A204.1 (cell line): ENCODE measurements around the gene MIEF1.
"Not testable (repeated sequence)": the region's sequence is repeated elsewhere in the genome, so short reads cannot be mapped to it uniquely, and the experiment has no call there.

Source experiments
- FAIRE-seq: peaks from 2 replicates; lab custom pipeline; 2012; peaks lifted over from hg19 to GRCh38; lab: Jason Lieb, UNC

MIEF1 gene

GRCh38 chr22:39490135-39490798 is 11.8 kb upstream of the MIEF1 start:
- no peak for FAIRE-seq

GRCh38 chr22:39490966-39491680 is 11.0 kb upstream of the MIEF1 start:
- no peak for FAIRE-seq

DNA sequence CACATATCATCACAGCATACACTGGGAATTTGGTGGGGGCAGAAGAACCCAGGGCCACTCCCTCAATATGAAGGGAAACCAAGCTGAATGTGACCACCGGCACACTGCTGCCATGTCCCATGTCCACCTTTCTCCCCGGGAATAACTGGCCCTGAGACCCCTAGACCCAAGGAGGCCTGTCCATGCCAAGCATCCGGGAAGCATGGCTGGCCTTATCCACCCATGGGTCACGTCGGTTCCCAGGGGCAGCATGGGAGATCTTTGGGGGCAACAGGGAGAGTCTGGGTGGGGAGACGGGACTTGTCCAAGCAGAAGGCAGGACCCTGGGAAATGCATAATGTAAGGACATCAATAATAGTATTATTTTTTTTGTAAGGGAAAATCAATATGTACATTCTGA is 10.4 kb upstream of the MIEF1 start:
- no peak for FAIRE-seq

DNA sequence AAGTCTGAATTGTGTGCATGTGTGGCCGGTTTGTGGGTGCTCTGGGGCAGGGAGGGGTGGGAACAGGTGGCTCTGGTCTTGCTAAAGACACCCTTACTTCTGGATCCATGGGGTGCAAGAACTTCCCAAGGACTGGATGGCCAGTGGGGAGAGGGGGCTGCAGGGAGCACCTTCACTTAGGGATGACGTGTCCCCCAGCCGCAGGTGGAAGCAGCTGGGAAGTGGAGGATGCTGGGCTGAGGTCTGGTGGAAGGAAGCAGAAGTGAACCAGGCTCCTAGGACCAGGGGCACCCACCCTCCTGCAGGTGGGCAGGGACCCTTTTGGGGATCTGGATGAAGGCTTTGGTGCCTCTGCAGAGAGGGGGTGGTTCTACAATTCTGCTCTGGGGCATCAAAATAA is 9.9 kb upstream of the MIEF1 start:
- FAIRE-seq, result no peak

- no peak for FAIRE-seq
These were observed 8.3 kb upstream of the MIEF1 start for GRCh38 chr22:39493759-39494158.

- no peak for FAIRE-seq
These were observed 7.5 kb upstream of the MIEF1 start for GRCh38 chr22:39494471-39495120.

DNA sequence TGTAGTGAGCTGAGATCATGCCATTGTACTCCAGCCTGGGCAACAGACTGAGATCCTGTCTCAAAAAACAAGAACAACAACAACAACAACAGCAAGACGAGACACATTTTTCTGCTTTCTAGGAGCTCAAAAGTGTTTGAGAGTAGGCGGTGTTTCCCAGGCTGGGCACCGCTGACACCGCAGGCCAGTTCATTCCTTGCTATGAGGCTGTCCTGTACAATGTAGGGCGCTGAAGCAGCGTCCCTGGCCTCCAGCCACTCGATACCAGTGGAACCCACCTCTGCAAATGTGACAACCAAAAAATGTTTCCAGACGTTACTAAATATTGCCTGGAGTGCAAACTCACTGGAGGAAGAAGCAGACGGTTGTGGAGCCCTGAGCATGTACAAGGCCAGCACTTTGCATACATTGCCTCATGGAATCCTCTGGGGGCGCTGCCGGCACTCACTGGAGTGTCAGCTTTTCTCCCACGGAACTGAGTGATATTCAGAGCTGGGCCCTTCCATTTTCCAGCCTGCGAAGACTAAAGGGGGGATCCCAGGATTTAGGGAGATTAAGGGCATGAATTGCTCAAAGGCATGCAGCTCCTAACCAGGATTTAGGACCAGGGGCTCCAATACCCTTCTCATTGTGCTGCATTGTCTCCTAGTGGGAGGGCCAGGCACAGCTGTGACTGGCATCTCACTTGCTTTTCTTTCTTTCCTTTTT is 5.8 kb upstream of the MIEF1 start:
- FAIRE-seq, result peak; percentile 64

- no peak for FAIRE-seq
These were observed 4.7 kb upstream of the MIEF1 start for GRCh38 chr22:39497429-39497828.

DNA sequence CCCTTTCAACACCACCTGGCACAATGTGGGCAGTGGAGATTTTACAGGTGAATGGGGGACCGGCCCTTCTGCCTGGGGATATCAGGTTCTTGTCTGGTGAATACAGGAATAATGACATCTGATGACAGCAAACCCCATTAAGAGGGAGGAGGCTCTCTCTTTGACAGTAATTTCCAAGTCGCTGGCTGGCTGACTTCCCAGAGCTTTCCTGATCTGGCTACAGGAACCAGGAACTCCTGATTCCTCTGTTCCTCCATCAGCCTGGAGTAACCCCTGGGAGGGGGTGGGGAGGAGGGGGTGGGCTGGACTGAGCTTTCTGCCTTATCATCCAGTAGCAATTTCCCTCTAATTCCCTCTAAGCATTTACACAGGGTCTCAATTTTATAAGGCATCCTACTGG is 3.7 kb upstream of the MIEF1 start:
- FAIRE-seq, result no peak

- FAIRE-seq, result no peak
These were observed 3.3 kb upstream of the MIEF1 start for GRCh38 chr22:39498802-39499201.

- no peak for FAIRE-seq
These were observed 2.0 kb upstream of the MIEF1 start for GRCh38 chr22:39500101-39500500.

GRCh38 chr22:39501644-39502108 is 414 bp upstream of the MIEF1 start:
- FAIRE-seq, result no peak

- FAIRE-seq, result no peak
These were observed 809 bp downstream of the MIEF1 start for GRCh38 chr22:39502789-39503409.

DNA sequence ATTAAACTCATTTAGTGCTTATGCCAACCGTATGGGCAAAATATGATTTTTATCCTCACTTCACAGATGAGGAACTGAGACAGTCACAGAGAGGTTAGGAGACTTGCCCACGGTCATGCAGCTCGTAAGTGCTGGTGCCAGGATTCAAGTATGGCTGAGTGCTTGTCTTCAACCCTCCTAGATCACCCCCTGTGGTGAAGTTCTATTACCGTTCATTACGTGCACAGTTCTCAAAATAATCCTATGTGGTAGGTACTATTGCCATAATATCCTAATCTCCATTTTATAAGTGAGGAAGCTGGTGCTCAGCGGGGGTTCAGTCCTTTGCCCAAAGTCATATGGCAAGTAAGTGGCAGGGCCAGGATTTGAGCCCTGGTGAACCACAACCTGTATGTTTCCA is 1.5 kb downstream of the MIEF1 start:
- no peak for FAIRE-seq

DNA sequence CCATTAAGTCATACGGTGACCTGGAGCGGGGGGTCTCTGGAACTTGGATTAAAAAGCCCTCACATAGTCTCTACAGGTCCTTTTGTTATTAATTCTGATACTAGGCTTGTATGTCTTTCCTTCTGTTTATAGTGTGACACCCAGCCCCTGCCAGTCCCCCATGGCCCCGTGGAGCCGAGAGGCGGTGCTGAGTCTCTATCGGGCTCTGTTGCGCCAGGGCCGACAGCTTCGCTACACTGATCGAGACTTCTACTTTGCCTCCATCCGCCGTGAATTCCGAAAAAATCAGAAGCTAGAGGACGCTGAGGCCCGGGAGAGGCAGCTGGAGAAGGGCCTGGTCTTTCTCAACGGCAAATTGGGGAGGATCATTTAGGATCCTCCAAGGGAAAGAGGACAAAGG is 2.0 kb downstream of the MIEF1 start:
- no peak for FAIRE-seq

- FAIRE-seq, result not testable (repeated sequence)
These were observed 4.9 kb downstream of the MIEF1 start for GRCh38 chr22:39507021-39507420.

DNA sequence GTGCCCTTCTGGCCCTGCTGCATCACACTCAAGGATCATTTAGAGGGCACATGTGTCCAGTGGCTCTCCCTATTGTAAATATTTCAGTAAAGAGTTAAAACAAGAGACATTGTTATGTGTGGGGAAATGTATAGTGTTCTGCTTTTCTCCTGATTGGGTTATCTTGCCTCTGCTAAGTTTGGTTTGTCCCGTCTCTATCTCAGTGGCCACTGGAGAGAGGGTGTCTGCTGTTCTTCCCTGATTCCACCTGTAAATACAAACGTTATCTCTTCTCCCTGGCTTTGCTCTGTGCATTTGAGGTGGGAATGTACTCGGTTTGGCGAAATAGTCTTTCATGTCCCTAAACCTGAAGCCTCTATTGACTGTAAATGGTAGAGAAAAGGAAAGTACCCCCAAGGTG is 6.3 kb downstream of the MIEF1 start:
- no peak for FAIRE-seq

- FAIRE-seq, result no peak
These were observed 8.5 kb downstream of the MIEF1 start for GRCh38 chr22:39510529-39511149.

DNA sequence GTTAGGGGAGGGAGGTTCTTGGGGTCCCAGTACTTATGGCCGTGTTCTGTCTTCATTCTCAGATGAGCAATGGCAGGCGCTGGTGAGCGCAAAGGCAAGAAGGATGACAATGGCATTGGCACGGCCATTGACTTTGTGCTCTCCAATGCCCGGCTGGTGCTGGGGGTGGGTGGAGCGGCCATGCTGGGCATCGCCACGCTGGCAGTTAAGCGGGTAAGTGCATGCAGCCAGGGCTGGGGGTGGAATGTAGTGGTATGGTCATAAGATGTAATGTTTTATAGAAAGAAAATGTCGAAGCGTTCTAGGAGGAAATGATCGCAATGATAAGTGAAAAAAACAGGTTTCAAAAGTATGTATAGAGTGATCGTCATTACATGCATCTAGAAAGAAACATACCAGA is 9.1 kb downstream of the MIEF1 start:
- FAIRE-seq, result no peak

- no peak for FAIRE-seq
These were observed 9.9 kb downstream of the MIEF1 start for GRCh38 chr22:39512026-39512425.

DNA sequence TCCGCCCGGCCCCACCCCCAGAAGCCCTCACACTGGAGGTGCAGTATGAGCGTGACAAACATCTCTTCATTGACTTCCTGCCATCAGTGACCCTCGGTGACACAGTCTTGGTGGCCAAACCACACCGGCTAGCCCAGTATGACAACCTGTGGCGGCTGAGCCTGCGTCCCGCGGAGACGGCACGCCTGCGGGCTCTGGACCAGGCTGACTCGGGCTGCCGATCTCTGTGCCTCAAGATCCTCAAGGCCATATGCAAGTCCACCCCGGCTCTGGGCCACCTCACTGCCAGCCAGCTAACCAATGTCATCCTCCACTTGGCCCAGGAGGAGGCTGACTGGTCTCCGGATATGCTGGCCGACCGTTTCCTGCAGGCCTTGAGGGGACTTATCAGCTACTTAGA is 11.7 kb downstream of the MIEF1 start:
- no peak for FAIRE-seq

DNA sequence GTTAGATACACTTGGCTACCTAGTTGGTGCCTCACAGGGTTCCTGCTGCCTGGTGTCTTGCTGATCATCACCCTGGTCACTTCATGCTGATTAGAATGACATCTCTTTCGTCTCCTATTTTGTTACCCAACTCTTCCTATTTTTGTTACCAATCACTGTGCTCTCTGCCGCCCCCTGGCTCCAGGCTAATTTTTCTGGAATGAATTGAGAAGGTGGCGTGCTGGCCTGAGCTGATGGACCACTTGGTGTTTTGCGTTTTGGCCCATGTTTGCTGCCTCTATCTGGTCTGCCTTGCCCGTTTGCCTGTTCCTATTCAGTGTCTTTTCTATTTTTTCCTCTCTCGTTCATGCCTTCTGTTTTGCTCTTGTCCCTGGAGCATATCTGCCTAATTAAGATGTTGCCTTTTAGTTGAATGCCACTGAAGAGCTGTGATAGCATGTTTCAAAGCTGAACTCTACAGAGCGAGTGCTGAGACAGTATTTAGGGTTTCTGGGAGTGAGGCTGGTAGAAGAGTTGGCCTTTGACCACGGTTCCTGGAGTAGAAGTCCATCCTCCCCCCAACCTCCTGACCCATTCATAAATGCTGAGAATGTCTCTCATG is 12.4 kb downstream of the MIEF1 start:
- FAIRE-seq, result no peak
